Measurements from ENCODE around the gene ROBO2. TPM values are rescaled to one million over a fixed set of nuclear protein-coding genes. Genes with fewer than 3 reads are reported as not detected.

Gene ROBO2
- total and polyA plus RNA-seq, 10 of the 15 experiments (the other 5 are each of a cell fraction or from before 2014, with no cell fraction given), result 0.22 to 2.5 (median 0.81) TPM

DNA sequence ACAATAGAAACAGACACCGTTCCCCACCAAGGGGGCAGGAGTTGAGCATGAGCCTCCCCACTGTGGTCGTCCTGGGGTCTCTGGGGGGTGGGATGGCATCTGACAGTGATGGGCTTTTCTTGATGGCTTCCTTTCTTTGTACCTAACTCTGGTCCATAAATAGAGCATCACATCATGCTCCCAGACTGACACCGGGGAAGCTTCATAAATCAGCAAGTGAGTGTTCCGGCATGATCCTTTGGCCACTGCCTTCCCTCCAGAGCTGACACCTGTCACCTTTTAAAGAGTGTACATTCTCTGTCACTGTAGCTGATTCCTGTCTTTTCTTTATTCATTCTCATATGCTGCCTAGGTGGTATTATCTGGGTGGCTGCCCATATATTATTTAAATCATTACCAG lies 129.9 kb downstream of the ROBO2 start:
- no peak for FAIRE-seq

More for the DNA sequence above, 129.9 kb downstream of the ROBO2 start:
- ATAC-seq (no peak), DNase-seq (ENCODE audit: low read depth, low spot score) (no peak)
- CTCF ChIA-PET, result no interaction called here
- Histone ChIP-seq H3K36me3 (ENCODE audit: control insufficient read depth in 2 of 2, insufficient read depth in 2 of 2, low read length in 1 of 2) (no peaks in the 10 kb centered on the region), H3K4me1 (ENCODE audit: control insufficient read depth, insufficient read depth, low read length) (no peaks in the 10 kb centered on the region), H3K9ac (ENCODE audit: control insufficient read depth, insufficient read depth, low read length) (no peak overlapping the region), H4K20me1 (ENCODE audit: control insufficient read depth, insufficient read depth) (no peaks in the 10 kb centered on the region), H3K4me2 (ENCODE audit: control insufficient read depth, insufficient read depth) (no peak overlapping the region), H3K27ac (ENCODE audit: control insufficient read depth, insufficient read depth) (no peak overlapping the region), H3K79me2 (ENCODE audit: control insufficient read depth, insufficient read depth, low read length) (no peaks in the 10 kb centered on the region), H3K9me3 (replicated peaks; ENCODE audit: control insufficient read depth, insufficient read depth, low read length) (no peaks in the 10 kb centered on the region), H3K4me3 (no peak overlapping the region), H3K27me3 (replicated peaks in 1 of 2; ENCODE audit: control insufficient read depth in 2 of 2, insufficient read depth in 2 of 2, low read length in 1 of 2) (no peaks in the 10 kb centered on the region), H2AFZ (ENCODE audit: control insufficient read depth, low read depth, low read length) (no peak overlapping the region)
- RAD21 ChIA-PET (ENCODE audit: unreplicated experiment), result no interaction called here
- WGBS (ENCODE audit: insufficient coverage, insufficient replicate concordance, low lambda C conversion rate, missing lambda C conversion rate), result 38% methylated on average over 4 of the region's 4 CpGs
- no peak for TF ChIP-seq NFIC (IDR thresholded peaks at IDR 0.05; ENCODE audit: low read depth, low read length)
- TF ChIP-seq CBX5 (IDR thresholded peaks at IDR 0.05; ENCODE audit: low read depth), result no peak
- TF ChIP-seq, protein P1, sequence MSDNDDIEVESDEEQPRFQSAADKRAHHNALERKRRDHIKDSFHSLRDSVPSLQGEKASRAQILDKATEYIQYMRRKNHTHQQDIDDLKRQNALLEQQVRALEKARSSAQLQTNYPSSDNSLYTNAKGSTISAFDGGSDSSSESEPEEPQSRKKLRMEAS (IDR thresholded peaks at IDR 0.05; ENCODE audit: low read depth, low read length), result no peak
- TF ChIP-seq ESRRA (IDR thresholded peaks at IDR 0.05; ENCODE audit: low read length), result no peak
- TF ChIP-seq, protein P2, sequence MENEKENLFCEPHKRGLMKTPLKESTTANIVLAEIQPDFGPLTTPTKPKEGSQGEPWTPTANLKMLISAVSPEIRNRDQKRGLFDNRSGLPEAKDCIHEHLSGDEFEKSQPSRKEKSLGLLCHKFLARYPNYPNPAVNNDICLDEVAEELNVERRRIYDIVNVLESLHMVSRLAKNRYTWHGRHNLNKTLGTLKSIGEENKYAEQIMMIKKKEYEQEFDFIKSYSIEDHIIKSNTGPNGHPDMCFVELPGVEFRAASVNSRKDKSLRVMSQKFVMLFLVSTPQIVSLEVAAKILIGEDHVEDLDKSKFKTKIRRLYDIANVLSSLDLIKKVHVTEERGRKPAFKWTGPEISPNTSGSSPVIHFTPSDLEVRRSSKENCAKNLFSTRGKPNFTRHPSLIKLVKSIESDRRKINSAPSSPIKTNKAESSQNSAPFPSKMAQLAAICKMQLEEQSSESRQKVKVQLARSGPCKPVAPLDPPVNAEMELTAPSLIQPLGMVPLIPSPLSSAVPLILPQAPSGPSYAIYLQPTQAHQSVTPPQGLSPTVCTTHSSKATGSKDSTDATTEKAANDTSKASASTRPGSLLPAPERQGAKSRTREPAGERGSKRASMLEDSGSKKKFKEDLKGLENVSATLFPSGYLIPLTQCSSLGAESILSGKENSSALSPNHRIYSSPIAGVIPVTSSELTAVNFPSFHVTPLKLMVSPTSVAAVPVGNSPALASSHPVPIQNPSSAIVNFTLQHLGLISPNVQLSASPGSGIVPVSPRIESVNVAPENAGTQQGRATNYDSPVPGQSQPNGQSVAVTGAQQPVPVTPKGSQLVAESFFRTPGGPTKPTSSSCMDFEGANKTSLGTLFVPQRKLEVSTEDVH (IDR thresholded peaks at IDR 0.05; ENCODE audit: low read depth, partially characterized antibody), result no peak
- TF ChIP-seq, protein P3, sequence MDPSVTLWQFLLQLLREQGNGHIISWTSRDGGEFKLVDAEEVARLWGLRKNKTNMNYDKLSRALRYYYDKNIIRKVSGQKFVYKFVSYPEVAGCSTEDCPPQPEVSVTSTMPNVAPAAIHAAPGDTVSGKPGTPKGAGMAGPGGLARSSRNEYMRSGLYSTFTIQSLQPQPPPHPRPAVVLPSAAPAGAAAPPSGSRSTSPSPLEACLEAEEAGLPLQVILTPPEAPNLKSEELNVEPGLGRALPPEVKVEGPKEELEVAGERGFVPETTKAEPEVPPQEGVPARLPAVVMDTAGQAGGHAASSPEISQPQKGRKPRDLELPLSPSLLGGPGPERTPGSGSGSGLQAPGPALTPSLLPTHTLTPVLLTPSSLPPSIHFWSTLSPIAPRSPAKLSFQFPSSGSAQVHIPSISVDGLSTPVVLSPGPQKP (IDR thresholded peaks at IDR 0.05; ENCODE audit: low read depth, low read length), result no peak
- TF ChIP-seq GABPA (IDR thresholded peaks at IDR 0.05; ENCODE audit: low read depth), result no peak
- TF ChIP-seq EP300 (IDR thresholded peaks at IDR 0.05; ENCODE audit: borderline replicate concordance in 1 of 2, control insufficient read depth in 1 of 2, low read depth in 2 of 2, low read length in 2 of 2), result no peak
- no peak for TF ChIP-seq SREBF1 (IDR thresholded peaks at IDR 0.05; ENCODE audit: low read length)
- TF ChIP-seq MYC (IDR thresholded peaks at IDR 0.05; ENCODE audit: insufficient read depth, insufficient read length, insufficient replicate concordance, low read length, severe bottlenecking), result no peak
- no peak for TF ChIP-seq SMC3 (IDR thresholded peaks at IDR 0.05; ENCODE audit: borderline replicate concordance, low read length)
- no peak for TF ChIP-seq SMARCA5 (IDR thresholded peaks at IDR 0.05)
- TF ChIP-seq EED (IDR thresholded peaks at IDR 0.05; ENCODE audit: low read depth), result no peak
- POLR2A ChIA-PET, result no interaction called here
- SMC1A ChIA-PET (ENCODE audit: uncharacterized antibody, unreplicated experiment), result no interaction called here
- BruUV-seq (replicated peaks), result no TSS peak
- intact Hi-C loops (cut with micrococcal nuclease; ENCODE audit: unreplicated experiment), result no loop called here
- in situ Hi-C loops (cut with MboI), result no loop called here

Data from GM12878 (cell line).